Endodermal cell (in vitro differentiated cells): Measurements from ENCODE around the gene CACHD1. TPM values are rescaled to one million over a fixed set of nuclear protein-coding genes. Genes with fewer than 3 reads are reported as not detected.

ENCODE experiments used
- DNase-seq: peaks from one replicate; pipeline ENCODE4 v3.0.0-alpha.2; 2017
- H3K27ac ChIP-seq: 2 replicates; pipeline ENCODE4 v1.5.1; 2013; ENCODE audit warnings: mild to moderate bottlenecking, low read depth, low read length, moderate library complexity
- H3K27me3 ChIP-seq: 2 replicates; pipeline ENCODE4 v1.6.1; 2013; ENCODE audit warnings: mild to moderate bottlenecking, low read length, moderate library complexity; ENCODE audit not compliant: insufficient read depth, control insufficient read depth, poor library complexity, severe bottlenecking
- H3K36me3 ChIP-seq: 2 replicates; pipeline ENCODE4 v1.7.0; 2013; ENCODE audit warnings: mild to moderate bottlenecking, low read length, moderate library complexity; ENCODE audit not compliant: control insufficient read depth, insufficient read depth
- H3K4me1 ChIP-seq: one replicate; pipeline ENCODE4 v1.7.0; 2013; ENCODE audit warnings: low read length; ENCODE audit not compliant: control insufficient read depth, insufficient read depth
- H3K4me3 ChIP-seq: 2 replicates; pipeline ENCODE4 v1.5.1; 2013; ENCODE audit warnings: mild to moderate bottlenecking, low read length, moderate library complexity
- H3K9ac ChIP-seq: 2 replicates; pipeline ENCODE4 v1.6.1; 2013; ENCODE audit warnings: mild to moderate bottlenecking, low read length, moderate library complexity; ENCODE audit not compliant: poor library complexity, severe bottlenecking; ENCODE audit errors: extremely low read depth
- H3K9me3 ChIP-seq: 2 replicates; pipeline ENCODE4 v1.6.1; 2013; ENCODE audit warnings: mild to moderate bottlenecking, low read length, moderate library complexity; ENCODE audit not compliant: control insufficient read depth
- H3K27ac Mint-ChIP-seq: 2 replicates; pipeline ENCODE4 v1.8.0; 2020; ENCODE audit warnings: mixed read lengths
- H3K27me3 Mint-ChIP-seq: 2 replicates; pipeline ENCODE4 v1.8.0; 2021; ENCODE audit warnings: mild to moderate bottlenecking, mixed read lengths; ENCODE audit not compliant: insufficient read depth
- H3K36me3 Mint-ChIP-seq: 2 replicates; pipeline ENCODE4 v1.8.0; 2020; ENCODE audit warnings: low read depth, mixed read lengths
- H3K4me1 Mint-ChIP-seq: 2 replicates; pipeline ENCODE4 v1.8.0; 2020; ENCODE audit warnings: mixed read lengths
- H3K4me3 Mint-ChIP-seq: 2 replicates; pipeline ENCODE4 v1.8.0; 2020; ENCODE audit warnings: mild to moderate bottlenecking, moderate library complexity, mixed read lengths
- H3K9me3 Mint-ChIP-seq: 2 replicates; pipeline ENCODE4 v1.8.0; 2020; ENCODE audit warnings: mild to moderate bottlenecking, mixed read lengths
- CTCF ChIP-seq: fragments of 200-600 bp; sonication (generic); conservative IDR thresholded peaks from 2 replicates; pipeline ENCODE4 v1.5.0; 2021; ENCODE audit warnings: antibody characterized with exemption, mild to moderate bottlenecking
- WGBS, 2 experiments: methylation state at CpG; one replicate each; pipeline versions ENCODE4 v1.1.5 to v1.1.7; 2013; ENCODE audit warnings: missing lambda C conversion rate in 2 of 2, mixed read lengths in 1 of 2; ENCODE audit not compliant: insufficient coverage in 1 of 2, insufficient read length in 1 of 2; 5-methylcytosine and 5-hydroxymethylcytosine counted together
- total RNA-seq, 2 donors: library from RNA; stranded (reverse); fragmentation: NEBNext Ultra II Directional in 1 of 2; extraction: Animal tissue kit (Norgen Biotek cat#: 25700) in 1 of 2; gene quantifications; 2 replicates in 1 of 2; 3 replicates in 1 of 2; pipeline ENCODE4 v1.2.1, GENCODE V29; 2021

Gene CACHD1
- total RNA-seq, 2 donors from 2014 or later, result 29.2 to 40.7 TPM

DNA sequence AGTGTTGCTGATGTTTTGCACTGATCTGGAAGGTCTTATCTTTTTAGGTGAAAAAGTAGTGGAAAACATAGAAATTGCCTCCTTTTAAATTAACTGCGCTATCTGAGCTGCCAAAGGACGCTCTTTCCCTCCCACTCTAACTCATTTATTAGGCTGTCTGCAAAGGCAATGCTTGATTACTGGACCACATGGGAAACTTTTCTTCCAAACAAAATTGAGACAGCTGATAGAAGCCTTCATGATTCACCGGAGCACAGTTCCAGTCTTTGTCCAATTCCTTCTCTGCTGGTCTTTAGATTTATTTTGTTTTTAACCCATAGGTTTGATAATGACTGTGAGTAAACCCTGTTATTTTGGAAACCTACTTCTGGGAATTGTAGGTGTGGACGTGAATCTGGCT, 181.9 kb downstream of the CACHD1 start:
- Histone ChIP-seq H3K36me3 (peaks cover 49% of the 10 kb centered on the region), H3K27me3 (no peaks in the 10 kb centered on the region), H3K27ac (no peak overlapping the region), H3K4me3 (no peak overlapping the region), H3K4me1 (peaks cover 13% of the 10 kb centered on the region), H3K9ac (no peak overlapping the region), H3K9me3 (no peaks in the 10 kb centered on the region)
- H3K27me3 Mint-ChIP-seq, result no peaks in the 10 kb centered on the region
- H3K4me3 Mint-ChIP-seq, result no peak overlapping the region
- no peaks in the 10 kb centered on the region for H3K9me3 Mint-ChIP-seq
- 97 to 98% methylated on average over 4 of the region's 4 CpGs for WGBS, 2 experiments
- no peak for DNase-seq
- TF ChIP-seq CTCF, result no peak
- peaks cover 35% of the 10 kb centered on the region for H3K4me1 Mint-ChIP-seq
- peaks cover 65% of the 10 kb centered on the region for H3K36me3 Mint-ChIP-seq
- no peak overlapping the region for H3K27ac Mint-ChIP-seq

GRCh38 chr1:64653466-64653865, 183.5 kb downstream of the CACHD1 start:
- WGBS, 2 experiments, result 88% methylated on average over 2 of the region's 2 CpGs; no CpG with 5 or more reads in 1 of the 2 experiments
- peaks cover 43% of the 10 kb centered on the region for H3K36me3 ChIP-seq
- H3K27me3 ChIP-seq, result no peaks in the 10 kb centered on the region
- Mint-ChIP-seq H3K27ac (no peak overlapping the region), H3K4me3 (no peak overlapping the region), H3K4me1 (peaks cover 29% of the 10 kb centered on the region), H3K9me3 (no peaks in the 10 kb centered on the region), H3K36me3 (peaks cover 69% of the 10 kb centered on the region), H3K27me3 (no peaks in the 10 kb centered on the region)
- H3K4me1 ChIP-seq, result peaks cover 14% of the 10 kb centered on the region
- no peaks in the 10 kb centered on the region for H3K9me3 ChIP-seq
- H3K9ac ChIP-seq, result no peak overlapping the region
- no peak for DNase-seq
- TF ChIP-seq CTCF, result no peak
- no peak overlapping the region for H3K4me3 ChIP-seq
- no peak overlapping the region for H3K27ac ChIP-seq

DNA sequence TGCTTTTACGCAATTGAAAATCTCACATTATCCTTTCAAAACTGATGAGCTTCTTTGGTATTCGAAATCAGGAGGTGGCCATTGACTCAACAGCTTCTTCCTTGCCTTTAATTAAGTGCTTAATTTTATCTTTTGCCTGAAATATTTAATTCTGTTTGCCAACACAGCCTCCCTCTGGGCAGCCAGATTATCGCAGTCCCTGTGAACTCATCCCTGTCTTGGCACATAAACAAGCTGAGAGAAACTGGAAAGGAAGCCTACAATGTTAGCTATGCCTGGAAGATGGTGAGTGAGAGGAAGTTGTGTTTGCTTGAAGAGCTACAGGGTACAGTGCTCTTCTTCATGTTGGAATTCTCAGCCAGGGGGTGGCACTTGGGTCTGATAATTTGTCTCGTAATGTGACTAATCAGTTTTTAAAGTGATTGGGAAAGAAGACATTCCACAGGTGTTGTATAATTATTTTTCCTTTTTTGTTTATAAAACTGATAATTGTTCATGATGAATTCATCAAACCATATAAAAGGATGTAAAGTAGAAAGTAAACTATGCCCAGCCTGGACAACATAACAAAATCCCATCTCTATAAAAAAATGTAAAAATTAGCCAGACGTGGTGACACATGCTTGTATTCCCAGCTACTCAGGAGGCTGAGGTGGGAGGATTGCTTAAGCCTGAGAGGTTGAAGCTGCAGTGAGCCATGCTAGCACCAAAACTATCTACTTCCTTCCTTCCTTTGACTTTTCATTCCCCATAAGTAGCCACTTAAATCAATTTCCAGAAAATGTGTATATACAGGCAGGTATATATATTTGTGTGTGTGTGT, 184.8 kb downstream of the CACHD1 start:
- Mint-ChIP-seq H3K36me3 (peaks cover 71% of the 10 kb centered on the region), H3K4me1 (peaks cover 22% of the 10 kb centered on the region), H3K4me3 (no peak overlapping the region), H3K27me3 (no peaks in the 10 kb centered on the region), H3K27ac (no peak overlapping the region), H3K9me3 (no peaks in the 10 kb centered on the region)
- 92 to 100% methylated on average over 3 to 5 of the region's 5 CpGs for WGBS, 2 experiments
- Histone ChIP-seq H3K27me3 (no peaks in the 10 kb centered on the region), H3K9me3 (no peaks in the 10 kb centered on the region), H3K4me3 (no peak overlapping the region), H3K36me3 (peaks cover 51% of the 10 kb centered on the region), H3K4me1 (peaks cover 12% of the 10 kb centered on the region), H3K27ac (no peak overlapping the region), H3K9ac (no peak overlapping the region)
- peak; percentile 32 for TF ChIP-seq CTCF
- DNase-seq, result no peak
